PC-3 (cell line): ENCODE measurements around the gene ITFG2. TPM values are rescaled to one million over a fixed set of nuclear protein-coding genes. Genes with fewer than 3 reads are reported as not detected.
"Not testable (repeated sequence)": the region's sequence is repeated elsewhere in the genome, so short reads cannot be mapped to it uniquely, and the experiment has no call there.

Source experiments
- ATAC-seq: fragments of 200-7000 bp; cut with Tn5 transposase; 2 replicates; pipeline ENCODE4 v1.9.1; 2020; ENCODE audit warnings: mild to moderate bottlenecking, moderate library complexity
- BruUV-seq: library from RNA; stranded (reverse); fragments of 400-500 nt; replicated peaks from 2 replicates; lab custom pipeline; 2021; lab: Mats Ljungman, UMichigan
- CTCF ChIA-PET: fragments of 300-600 bp; sonication (Branson Sonifier 250); formaldehyde crosslinking; loops from one replicate; lab custom pipeline; 2022; ENCODE audit warnings: antibody characterized with exemption; lab: Charles Lee
- POLR2A ChIA-PET: fragments of 300-600 bp; sonication (Branson Sonifier 250); formaldehyde crosslinking; loops from one replicate; lab custom pipeline; 2022; ENCODE audit warnings: antibody characterized with exemption; ENCODE audit not compliant: unreplicated experiment; lab: Charles Lee
- DNase-seq: peaks from one replicate; pipeline ENCODE4 v3.0.0-alpha.2; 2015
- H2AFZ ChIP-seq: fragments of 300-600 bp; sonication (generic); 2 replicates; pipeline ENCODE4 v1.6.0; 2016; ENCODE audit warnings: antibody characterized with exemption, low read length
- H3F3A ChIP-seq: fragments of 300-600 bp; sonication (generic); one replicate; pipeline ENCODE4 v1.6.0; 2017; ENCODE audit warnings: antibody characterized with exemption, low read length, control low read depth, mild to moderate bottlenecking; ENCODE audit not compliant: unreplicated experiment
- H3K27ac ChIP-seq: fragments of 300-600 bp; sonication (generic); 2 replicates; pipeline ENCODE4 v1.5.1; 2016; ENCODE audit warnings: mild to moderate bottlenecking, low read length
- H3K27me3 ChIP-seq: fragments of 300-600 bp; sonication (generic); 2 replicates; pipeline ENCODE4 v1.6.1; 2016; ENCODE audit warnings: low read length, mixed read lengths
- H3K36me3 ChIP-seq: fragments of 300-600 bp; sonication (generic); 2 replicates; pipeline ENCODE4 v1.6.1; 2016; ENCODE audit warnings: low read depth, mixed run types, low read length, mixed read lengths
- H3K4me1 ChIP-seq: fragments of 300-600 bp; sonication (generic); 2 replicates; pipeline ENCODE4 v1.5.1; 2016; ENCODE audit warnings: low read length; ENCODE audit not compliant: insufficient read depth
- H3K4me2 ChIP-seq: fragments of 300-600 bp; sonication (generic); 2 replicates; pipeline ENCODE4 v1.6.0; 2016; ENCODE audit warnings: low read length
- H3K4me3 ChIP-seq: fragments of 300-600 bp; sonication (generic); 2 replicates; pipeline ENCODE4 v1.5.1; 2016; ENCODE audit warnings: mild to moderate bottlenecking, low read length, mixed read lengths
- H3K79me2 ChIP-seq: fragments of 300-600 bp; sonication (generic); 2 replicates; pipeline ENCODE4 v1.6.1; 2017; ENCODE audit warnings: low read length, mixed read lengths
- H3K9ac ChIP-seq: fragments of 300-600 bp; sonication (generic); 2 replicates; pipeline ENCODE4 v1.6.0; 2016; ENCODE audit warnings: mild to moderate bottlenecking, low read length
- H3K9me2 ChIP-seq: fragments of 300-600 bp; sonication (generic); replicated peaks from 2 replicates; pipeline ENCODE4 v1.6.1; 2016; ENCODE audit warnings: mixed run types, low read length, mixed read lengths
- H3K9me3 ChIP-seq: fragments of 300-600 bp; sonication (generic); 2 replicates; pipeline ENCODE4 v1.6.1; 2016; ENCODE audit warnings: low read length, mixed read lengths
- H4K20me1 ChIP-seq: fragments of 300-600 bp; sonication (generic); 2 replicates; pipeline ENCODE4 v1.6.1; 2016; ENCODE audit warnings: low read length, mixed read lengths
- EZH2 ChIP-seq: fragments of 300-600 bp; sonication (generic); IDR thresholded peaks from one replicate; pipeline ENCODE4 v1.6.1; 2017; ENCODE audit warnings: antibody characterized with exemption, mild to moderate bottlenecking, low read length; ENCODE audit not compliant: unreplicated experiment
- EZH2phosphoT487 ChIP-seq: fragments of 300-600 bp; sonication (generic); IDR thresholded peaks from 2 replicates; pipeline ENCODE4 v1.6.1; 2018; ENCODE audit warnings: mild to moderate bottlenecking, antibody characterized with exemption, low read length, borderline replicate concordance
- intact Hi-C: fragments of 100-400 bp; cut with micrococcal nuclease; formaldehyde crosslinking; loops from 2 replicates; pipeline ENCODE4 v1.9.0; 2023
- total RNA-seq: library from RNA; depleted of rRNA; stranded (reverse); fragments of >200 nt; gene quantifications from 2 replicates; pipeline ENCODE4 v1.2.3, GENCODE V29; 2014
- TF ChIP-seq, protein P1 (sequence below): fragments of 300-600 bp; sonication (generic); conservative IDR thresholded peaks from 2 replicates; pipeline ENCODE4 v1.5.1; 2017; ENCODE audit warnings: antibody characterized with exemption, low read depth, mild to moderate bottlenecking, low read length

The ITFG2 gene
- total RNA-seq, 1 experiment from 2014 or later: 12.8 TPM

DNA sequence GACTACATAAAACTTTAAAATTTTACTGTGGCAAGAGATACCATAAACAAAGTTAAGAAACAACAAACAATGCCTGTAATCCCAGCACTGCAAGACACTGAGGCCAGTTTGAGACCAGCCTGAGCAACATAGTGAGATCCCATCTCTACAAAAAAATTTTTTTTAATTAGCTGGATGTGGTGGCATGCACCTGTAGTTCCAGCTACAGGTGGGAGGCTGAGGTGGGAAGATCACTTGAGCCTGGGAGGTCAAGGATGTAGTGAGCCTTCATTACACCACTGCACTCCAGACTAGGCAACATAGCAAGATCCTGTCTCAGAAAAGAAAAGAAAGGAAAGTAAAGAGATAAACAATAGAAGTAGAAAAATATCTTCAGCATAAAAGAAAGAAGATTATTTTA, 47.7 kb downstream of the ITFG2 start:
- no peaks in the 10 kb centered on the region for H3K9me2 ChIP-seq
- intact Hi-C loops: no loop called here
- no peak overlapping the region for H3K4me2 ChIP-seq
- no peaks in the 10 kb centered on the region for H3K79me2 ChIP-seq
- no peaks in the 10 kb centered on the region for H3K27me3 ChIP-seq
- H3K27ac ChIP-seq: no peak overlapping the region
- no peak for DNase-seq
- TF ChIP-seq, protein P1, sequence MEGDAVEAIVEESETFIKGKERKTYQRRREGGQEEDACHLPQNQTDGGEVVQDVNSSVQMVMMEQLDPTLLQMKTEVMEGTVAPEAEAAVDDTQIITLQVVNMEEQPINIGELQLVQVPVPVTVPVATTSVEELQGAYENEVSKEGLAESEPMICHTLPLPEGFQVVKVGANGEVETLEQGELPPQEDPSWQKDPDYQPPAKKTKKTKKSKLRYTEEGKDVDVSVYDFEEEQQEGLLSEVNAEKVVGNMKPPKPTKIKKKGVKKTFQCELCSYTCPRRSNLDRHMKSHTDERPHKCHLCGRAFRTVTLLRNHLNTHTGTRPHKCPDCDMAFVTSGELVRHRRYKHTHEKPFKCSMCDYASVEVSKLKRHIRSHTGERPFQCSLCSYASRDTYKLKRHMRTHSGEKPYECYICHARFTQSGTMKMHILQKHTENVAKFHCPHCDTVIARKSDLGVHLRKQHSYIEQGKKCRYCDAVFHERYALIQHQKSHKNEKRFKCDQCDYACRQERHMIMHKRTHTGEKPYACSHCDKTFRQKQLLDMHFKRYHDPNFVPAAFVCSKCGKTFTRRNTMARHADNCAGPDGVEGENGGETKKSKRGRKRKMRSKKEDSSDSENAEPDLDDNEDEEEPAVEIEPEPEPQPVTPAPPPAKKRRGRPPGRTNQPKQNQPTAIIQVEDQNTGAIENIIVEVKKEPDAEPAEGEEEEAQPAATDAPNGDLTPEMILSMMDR: no peak
- TF ChIP-seq EZH2 (no peak), EZH2phosphoT487 (no peak)
- H3K4me1 ChIP-seq: no peaks in the 10 kb centered on the region
- BruUV-seq: no TSS peak
- no peak overlapping the region for H2AFZ ChIP-seq
- no peaks in the 10 kb centered on the region for H3F3A ChIP-seq
- ChIA-PET CTCF (no interaction called here), POLR2A (no interaction called here)
- no peaks in the 10 kb centered on the region for H3K9me3 ChIP-seq
- peaks cover 42% of the 10 kb centered on the region for H3K36me3 ChIP-seq
- H4K20me1 ChIP-seq: no peaks in the 10 kb centered on the region
- ATAC-seq: no peak
- no peak overlapping the region for H3K9ac ChIP-seq
- no peak overlapping the region for H3K4me3 ChIP-seq

GRCh38 chr12:2862876-2863275, 50.4 kb downstream of the ITFG2 start:
- intact Hi-C loops: no loop called here
- ATAC-seq: no peak
- no peak overlapping the region for H3K4me3 ChIP-seq
- DNase-seq: no peak
- no peaks in the 10 kb centered on the region for H3F3A ChIP-seq
- H3K27me3 ChIP-seq: no peaks in the 10 kb centered on the region
- BruUV-seq: no TSS peak
- H3K4me1 ChIP-seq: no peaks in the 10 kb centered on the region
- no peaks in the 10 kb centered on the region for H4K20me1 ChIP-seq
- POLR2A ChIA-PET: no interaction called here
- peaks cover 45% of the 10 kb centered on the region for H3K36me3 ChIP-seq
- CTCF ChIA-PET: no interaction called here
- H3K9me3 ChIP-seq: no peaks in the 10 kb centered on the region
- H3K9ac ChIP-seq: no peak overlapping the region
- no peaks in the 10 kb centered on the region for H3K9me2 ChIP-seq
- no peak for TF ChIP-seq EZH2
- no peak for TF ChIP-seq EZH2phosphoT487
- TF ChIP-seq, protein P1: no peak
- no peak overlapping the region for H3K27ac ChIP-seq
- no peak overlapping the region for H2AFZ ChIP-seq
- no peak overlapping the region for H3K4me2 ChIP-seq
- H3K79me2 ChIP-seq: no peaks in the 10 kb centered on the region

GRCh38 chr12:2863402-2863801, 50.9 kb downstream of the ITFG2 start:
- POLR2A ChIA-PET, H3F3A ChIP-seq: not testable (repeated sequence)
- H3K36me3 ChIP-seq: peaks cover 49% of the 10 kb centered on the region

More at GRCh38 chr12:2863402-2863801, 50.9 kb downstream of the ITFG2 start:
- H3K79me2 ChIP-seq, DNase-seq, H3K4me1 ChIP-seq, H3K9ac ChIP-seq, H3K4me2 ChIP-seq, H2AFZ ChIP-seq, H3K9me3 ChIP-seq, H3K4me3 ChIP-seq, H3K9me2 ChIP-seq, BruUV-seq, H3K27me3 ChIP-seq, CTCF ChIA-PET, ATAC-seq, H4K20me1 ChIP-seq, intact Hi-C loops, H3K27ac ChIP-seq: not testable (repeated sequence)
